Non-pigmented ciliary epithelial cell (primary cell): Measurements from ENCODE around the gene RBM28.

ENCODE experiments used
- DNase-seq: peaks from one replicate; pipeline ENCODE4 v3.0.0-alpha.2; 2010; ENCODE audit warnings: low read depth

The RBM28 gene, protein sequence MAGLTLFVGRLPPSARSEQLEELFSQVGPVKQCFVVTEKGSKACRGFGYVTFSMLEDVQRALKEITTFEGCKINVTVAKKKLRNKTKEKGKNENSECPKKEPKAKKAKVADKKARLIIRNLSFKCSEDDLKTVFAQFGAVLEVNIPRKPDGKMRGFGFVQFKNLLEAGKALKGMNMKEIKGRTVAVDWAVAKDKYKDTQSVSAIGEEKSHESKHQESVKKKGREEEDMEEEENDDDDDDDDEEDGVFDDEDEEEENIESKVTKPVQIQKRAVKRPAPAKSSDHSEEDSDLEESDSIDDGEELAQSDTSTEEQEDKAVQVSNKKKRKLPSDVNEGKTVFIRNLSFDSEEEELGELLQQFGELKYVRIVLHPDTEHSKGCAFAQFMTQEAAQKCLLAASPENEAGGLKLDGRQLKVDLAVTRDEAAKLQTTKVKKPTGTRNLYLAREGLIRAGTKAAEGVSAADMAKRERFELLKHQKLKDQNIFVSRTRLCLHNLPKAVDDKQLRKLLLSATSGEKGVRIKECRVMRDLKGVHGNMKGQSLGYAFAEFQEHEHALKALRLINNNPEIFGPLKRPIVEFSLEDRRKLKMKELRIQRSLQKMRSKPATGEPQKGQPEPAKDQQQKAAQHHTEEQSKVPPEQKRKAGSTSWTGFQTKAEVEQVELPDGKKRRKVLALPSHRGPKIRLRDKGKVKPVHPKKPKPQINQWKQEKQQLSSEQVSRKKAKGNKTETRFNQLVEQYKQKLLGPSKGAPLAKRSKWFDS

DNA sequence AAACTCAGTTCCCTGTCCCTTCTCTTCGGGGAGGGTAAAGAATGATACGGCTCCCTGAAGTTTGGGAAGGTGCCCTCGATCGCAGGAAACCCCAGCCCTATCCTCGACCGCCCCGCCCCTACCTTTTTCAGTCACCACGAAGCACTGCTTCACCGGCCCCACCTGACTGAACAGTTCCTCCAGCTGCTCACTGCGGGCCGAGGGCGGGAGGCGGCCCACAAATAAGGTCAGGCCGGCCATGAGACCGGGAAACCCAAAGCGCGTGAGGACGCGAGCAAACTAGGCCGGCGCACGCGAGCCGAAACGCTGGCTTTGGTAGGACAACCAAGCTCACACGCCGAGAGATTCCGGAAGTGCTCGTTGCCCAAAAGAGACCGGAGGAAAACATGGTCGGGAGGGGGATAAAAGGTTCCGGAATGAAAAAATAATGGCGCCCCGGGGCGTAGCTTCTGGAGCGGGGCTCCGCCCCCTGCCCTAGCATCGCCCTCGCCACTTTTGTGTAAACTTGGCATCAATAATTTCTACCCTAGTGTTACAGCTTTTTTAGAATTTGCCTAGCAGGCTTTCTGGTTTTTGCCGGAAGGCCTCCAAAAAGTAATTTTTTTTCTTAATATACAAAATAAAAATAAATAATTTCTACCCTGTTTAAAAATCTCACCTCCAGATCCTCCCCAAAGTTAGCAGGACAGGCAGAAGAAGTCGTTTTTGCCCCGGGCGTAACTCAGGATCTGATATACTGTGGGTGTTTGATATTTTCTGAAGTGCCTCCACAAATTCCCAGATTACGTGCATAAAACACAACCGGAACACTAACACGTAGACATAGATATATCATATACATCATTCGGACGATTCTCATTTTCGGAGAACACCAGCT lies at the start of gene RBM28:
RBM28 (minus strand) TSS at position 355 of the 877 bp plus-strand sequence; CDS start at position 240, 115 bp downstream.
- DNase-seq: peak; percentile 55

DNA sequence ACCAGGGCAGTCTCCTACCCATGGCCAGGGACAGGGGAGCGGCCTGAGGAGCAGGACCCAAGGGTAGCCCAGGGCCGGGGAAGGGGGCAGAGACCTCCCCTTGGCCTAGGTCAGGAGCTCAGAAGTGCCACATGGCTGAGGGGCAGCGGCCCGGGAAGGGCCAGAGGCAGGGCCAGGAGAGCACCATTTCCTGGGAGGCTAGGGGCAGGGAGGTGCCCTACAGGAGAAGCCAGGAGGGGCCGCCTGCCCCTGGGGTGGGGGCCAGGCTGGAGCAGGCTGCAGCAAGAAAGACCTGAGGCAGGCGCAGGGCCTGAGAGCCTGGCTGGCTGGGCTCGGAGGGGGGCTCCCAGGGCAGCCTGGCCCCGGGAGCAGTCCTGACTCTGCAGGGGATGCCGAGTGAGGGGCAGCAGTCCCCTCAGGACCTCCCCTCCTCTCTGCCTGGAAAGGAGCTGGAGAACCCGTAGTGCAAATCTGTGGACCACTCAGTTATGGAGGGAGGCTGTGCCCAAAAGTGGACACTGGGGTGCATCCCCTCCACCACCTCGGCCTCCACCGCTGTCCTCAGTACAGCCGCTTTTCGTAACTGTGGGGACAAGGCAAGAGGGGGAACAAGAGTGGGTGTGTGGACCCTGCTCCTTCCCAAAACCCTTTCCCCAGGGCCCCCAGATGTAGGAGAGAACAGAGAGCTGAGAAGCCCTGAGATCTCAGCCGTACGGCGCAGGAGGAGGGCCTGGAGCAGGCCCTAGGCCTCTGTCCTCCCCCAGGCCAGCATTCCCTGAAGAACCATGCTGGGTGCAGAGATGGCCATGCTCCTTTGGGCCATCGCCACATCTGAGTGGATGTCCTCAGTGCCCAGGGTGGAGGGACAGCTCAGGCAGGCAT lies 49.0 kb upstream of the RBM28 start:
- DNase-seq: no peak

DNA sequence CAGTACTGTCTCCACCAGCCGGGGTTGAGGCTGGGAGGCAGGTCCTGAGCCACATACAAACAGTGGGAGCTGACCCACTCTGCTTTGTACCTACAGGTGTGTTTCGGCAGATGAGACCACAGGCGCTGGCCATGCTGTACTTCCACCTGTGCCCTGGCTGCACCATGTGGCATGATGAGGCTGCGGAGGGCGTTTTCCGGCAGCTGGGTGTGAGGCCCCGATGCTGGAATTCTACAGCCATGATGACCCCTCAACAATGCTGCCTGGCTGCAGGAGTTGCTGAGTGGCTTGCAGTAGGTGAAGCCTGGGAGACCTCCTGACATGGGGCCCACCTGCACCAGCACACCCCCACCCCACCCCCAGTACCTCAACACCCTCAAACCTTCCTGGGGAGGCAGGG lies 48.1 kb upstream of the RBM28 start:
- no peak for DNase-seq

DNA sequence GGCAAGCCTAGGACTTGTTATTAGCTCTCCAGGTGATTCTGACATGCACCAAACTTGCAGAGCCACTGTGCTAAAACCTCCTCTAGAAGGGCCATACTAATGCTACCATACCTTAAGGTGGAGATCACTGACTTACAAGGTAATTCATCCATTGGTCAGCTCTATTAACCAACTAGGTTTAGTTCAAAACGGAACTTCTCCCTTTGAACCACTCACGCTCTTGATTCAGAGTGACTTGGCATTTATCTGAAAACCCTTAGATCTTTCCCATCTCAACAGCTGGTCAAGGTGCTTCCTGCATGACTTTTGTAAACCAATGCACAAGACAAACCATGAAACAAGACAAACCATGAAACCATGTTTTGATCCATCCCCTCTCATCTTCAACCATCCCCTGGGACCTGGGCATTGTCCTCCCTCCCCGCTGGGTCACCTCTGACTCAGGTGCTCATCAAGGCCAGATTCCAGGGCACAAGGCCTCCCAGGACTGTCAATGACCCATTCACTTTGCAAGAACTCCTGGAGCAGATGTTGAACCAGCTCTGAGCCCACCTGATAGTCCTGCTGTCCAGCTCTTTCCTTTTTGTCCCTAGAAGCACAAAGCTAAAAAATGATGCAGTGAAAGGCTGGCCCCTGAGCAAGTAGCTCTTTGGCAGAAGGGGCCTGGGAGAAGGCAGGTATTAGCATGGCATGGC lies 47.3 kb upstream of the RBM28 start:
- DNase-seq: no peak

DNA sequence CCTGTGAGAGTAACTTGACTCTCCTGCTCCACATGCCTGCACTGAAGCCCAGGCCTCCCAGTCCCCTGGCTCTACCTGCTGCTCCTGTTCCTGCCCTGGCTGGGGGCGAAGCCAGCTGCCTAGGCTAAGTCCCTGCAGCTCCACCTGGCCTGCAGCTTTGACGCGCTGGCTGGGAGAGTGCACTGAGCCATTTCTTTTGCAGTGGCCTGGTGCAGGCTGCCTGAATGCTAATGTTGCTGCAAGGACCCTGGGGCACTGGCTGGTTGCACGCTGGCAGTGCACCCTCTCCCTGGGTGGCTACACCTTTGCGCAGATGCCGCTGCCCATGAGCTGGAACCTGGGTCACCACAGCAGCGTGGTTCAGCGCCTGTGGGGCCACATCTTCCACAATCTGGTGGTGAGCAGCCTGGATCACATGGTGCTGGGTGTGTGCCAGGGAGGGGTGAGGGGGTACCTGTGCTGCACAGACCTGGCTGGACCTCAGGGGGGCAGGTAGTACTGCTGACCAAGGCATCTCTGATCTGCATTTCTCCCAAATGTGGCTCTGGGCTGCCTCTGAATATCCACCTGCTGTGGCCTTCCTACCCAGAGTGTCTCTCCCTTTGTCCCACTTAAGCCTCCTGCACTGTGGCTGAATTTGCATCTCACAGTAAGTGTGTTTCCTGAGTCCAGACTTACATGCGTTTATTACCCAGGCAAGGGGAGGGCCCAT lies 46.1 kb upstream of the RBM28 start:
- DNase-seq: no peak

DNA sequence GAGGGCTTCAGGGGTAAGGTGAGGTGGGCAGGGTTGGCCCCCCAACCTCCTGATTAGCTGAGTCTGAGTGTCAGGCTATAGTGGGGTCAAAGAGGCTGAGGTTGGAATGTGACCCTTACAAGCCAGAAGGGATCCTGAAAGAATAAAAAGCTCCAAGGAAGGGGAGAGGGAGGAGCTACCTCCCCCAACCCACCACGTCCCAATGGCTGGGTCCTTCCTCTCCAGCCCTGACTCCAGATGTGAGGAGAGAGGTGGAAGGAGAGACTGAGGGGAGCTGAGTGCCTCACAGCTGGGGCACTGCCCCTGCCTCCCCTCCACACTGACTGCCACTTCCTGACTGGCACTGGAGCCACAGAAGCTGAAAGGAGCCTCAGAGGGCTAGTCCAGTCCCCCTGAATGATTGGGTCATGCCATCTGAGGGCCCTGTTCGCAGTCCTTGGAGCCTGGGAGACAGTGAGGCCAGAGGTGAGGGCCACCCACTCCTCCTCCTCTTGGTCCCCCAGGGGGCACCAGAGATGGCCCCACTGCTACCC lies 45.4 kb upstream of the RBM28 start:
- DNase-seq: no peak

DNA sequence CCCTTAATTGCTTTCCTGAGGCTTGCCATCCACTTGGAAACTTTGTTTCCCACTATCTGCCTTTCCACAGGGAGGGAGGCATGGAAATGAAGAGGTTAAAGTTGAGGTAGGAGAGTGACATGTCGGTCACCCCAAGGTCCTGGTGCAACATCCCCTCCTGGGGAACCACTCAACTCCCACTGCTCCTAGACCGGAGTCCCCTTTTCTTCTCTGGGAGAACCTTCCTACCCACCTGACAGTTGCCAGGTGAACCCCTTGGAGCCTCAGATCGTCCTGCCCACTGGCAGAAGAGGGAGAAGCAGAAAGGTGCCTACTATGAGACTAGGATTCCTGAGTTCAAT lies 44.4 kb upstream of the RBM28 start:
- no peak for DNase-seq

DNA sequence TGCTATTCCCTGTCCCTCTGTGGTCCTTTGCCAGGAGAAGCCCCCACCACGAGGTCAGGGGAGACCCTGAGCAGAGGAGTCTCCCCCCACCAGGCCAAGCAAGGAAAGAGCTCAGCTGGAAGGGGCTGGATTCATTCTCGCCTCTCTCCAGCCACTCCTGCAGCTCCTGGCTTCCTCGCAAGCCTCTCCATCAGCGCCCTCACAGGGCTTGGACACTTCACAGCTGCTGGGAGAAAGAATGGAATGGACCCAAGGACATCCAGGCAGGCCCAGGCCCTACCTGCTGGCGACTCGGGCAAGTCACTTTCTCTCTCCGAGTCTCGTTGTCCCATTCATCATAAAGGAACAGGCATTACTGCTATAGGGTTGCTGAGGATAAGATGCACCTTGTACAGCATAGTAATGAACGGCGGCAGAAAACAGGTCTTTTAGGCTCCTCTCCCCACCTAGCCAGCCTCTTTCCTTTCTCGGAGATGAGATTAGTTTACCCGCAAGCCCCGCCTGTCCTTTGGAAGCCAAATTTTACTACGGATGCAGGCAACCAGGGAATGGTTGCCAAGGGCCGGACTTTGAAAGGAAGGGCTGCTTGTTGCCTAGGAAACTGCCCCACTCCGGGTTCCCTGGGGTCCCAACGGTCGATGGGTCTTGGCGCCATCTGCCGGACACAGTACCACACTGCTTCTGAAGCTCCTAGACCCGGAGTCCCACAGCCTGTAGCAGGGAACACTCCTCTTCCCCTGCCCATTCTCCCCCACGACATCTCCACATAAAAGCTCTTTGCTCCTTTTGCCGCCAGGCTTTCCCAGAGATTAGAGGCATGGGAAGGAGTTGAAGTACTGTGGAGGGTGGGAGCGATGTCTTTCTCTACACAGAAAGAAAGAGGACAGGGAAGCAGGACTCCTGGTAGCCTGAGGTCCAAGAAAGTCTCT lies 43.8 kb upstream of the RBM28 start:
- DNase-seq: no peak

DNA sequence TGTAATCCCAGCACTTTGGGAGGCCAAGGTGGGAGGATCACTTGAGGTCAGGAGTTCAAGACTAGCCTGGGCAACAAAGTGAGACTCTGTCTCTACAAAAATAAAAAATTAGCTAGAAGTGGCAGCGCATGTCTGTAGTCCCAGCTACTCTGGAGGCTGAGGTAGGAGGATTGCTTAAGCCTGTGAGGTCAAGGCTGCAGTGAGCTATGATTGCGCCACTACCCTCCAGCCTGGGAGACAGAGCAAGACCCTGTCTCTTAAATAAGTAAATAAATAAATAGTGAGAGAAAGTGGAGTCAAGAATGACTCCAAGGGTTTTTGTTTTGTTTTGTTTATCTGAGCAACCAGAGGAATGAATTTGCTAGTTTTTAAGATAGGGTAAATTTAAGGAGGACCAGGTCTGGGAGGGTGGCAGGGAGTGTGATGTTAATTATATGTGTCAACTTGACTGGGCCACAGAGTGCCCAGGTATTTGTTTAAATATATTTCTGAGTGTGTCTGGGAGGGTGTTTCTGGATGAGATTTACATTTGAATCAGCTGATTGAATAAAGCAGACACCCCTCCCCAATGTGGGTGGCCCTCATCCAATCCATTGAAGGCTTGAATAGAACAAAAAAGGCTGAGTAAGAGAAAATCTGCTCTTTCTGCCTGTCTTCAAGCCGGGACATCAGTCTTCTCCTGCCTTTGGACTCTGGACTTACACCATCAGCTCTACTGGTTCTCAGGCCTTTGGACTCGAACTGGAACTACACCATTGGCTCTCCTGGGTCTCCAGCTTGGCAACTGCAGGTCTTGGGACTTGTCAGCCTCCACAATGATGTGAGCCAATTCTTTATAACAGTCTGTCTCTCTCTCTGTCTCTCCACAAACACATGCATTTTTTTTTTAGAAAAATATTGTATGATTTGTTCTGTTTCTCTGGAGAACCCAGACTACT lies 42.5 kb upstream of the RBM28 start:
- DNase-seq: no peak

DNA sequence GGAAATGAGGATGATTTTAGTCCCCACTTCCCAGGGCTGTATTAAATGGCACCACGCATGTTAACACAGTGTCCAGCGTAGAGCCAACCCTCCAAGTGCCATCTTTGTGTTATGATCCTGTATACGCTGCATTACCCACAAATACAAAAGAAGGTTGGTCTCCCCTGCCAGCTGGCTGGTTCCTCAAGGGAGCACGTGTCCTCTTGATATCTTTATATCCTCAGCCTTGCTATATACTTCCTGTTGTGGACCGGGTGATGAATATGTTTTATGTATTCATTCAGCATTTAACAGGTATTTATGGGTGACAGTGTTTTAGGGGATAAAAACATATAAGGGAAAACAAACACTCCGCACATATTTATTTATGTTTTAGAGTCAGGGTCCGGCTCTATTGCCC lies 41.0 kb upstream of the RBM28 start:
- DNase-seq: no peak

DNA sequence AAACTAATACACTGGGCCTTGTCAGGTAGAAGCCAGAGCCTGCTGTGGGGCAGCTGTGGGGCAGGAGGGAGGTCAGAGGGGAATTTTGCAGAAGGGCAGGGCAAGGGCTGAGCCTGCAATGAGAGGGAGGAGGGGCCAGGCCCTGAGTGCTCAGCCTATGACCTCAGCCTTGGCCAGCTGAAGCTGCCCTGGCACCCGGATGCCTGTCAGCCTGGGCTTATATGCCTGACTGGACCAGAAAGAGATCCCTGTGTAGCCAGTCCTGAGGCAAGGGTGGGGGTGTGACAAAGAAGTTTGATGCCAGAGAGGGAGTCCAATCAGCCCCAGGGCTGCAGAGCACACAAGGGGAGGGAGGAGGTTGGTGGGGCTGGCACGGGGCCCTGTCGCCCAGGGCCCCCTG lies 40.1 kb upstream of the RBM28 start:
- DNase-seq: no peak

DNA sequence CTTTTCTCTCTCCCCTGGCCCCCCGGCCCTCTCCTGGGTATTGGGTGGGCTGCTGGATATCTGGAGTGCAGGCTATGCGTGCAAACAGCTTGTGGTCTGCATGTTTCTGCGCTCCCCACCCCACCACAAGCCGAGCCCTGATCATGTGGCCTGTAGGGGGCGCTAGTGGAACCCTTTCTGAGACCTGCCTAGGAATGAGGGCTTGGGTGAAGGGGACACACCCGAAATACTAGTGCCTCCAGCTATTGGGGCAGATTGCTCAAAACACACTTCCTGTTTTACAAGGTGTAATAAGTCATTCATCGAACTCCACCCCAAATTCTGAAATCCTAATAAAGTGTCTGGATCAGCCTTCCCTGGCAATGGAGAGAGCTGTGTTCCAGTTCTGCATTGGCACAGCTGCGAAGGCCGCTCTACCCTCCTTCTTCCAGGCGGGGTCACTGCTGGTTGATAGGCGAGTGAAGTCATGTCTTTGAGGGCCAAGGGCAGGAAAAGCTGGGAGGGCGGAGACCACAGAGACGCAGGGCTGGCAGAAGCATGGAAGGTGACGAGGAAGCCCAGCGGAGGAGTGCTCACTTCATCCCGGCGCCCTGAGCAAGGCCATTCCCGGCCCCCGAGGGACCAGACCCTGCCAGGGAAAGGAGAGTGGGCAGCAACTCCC lies 37.6 kb upstream of the RBM28 start:
- DNase-seq: no peak

DNA sequence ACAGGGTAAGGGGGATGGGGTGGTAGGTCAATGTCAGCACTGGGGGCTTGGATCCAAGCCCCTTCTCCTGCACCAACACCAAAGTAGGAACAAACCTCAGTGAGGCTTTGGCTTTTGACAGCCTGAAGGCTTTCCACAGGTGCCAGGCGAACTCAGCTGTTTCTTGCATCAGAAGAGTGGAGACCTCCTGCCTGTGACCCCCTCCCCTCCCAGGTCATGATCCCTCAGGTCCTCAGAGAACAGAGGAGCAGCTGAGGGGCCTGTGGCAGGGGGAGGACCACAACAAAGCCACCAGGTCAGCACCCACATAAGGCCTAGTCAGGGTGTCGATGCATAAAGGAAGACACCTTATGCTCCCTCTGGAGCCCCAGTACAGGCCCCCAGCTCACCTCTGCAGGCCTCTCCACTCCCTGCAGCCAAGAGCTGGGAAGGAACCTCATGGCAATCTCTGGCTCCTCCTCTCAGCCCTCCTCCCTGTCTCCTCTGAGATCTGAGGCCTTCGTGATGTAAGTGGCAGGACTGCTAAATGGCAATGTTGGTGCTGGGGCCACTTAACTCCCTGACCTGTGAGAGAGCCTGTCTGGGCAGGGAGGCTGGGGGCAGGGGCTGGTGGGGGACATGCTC lies 36.9 kb upstream of the RBM28 start:
- no peak for DNase-seq

DNA sequence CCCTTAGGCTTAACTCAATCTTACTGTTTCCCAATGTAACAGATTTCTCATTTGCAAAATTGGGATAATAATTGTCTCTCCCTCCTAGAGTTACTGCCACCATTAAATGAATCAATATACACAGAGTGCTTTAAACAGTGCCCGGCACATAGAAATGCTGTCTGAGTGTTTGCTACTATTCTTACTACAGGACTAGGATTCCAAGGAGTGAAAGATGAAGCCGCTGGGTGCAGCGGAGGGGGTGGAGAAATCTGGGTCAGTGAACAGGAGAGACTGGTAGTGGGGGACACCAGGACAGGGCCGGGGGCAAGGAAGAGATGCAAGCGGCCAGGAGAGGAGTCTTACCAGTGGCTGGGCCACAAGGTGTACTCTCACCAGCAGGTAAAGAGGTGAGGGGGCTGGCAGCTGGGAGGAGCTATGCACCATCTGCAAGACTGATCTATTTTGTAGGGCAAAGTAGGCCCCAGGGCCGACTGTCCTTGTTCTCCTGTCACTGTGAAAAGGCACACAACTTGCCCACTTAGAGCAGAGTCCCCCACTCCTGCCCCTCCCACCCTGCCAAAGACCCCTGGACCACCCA lies 36.3 kb upstream of the RBM28 start:
- no peak for DNase-seq

DNA sequence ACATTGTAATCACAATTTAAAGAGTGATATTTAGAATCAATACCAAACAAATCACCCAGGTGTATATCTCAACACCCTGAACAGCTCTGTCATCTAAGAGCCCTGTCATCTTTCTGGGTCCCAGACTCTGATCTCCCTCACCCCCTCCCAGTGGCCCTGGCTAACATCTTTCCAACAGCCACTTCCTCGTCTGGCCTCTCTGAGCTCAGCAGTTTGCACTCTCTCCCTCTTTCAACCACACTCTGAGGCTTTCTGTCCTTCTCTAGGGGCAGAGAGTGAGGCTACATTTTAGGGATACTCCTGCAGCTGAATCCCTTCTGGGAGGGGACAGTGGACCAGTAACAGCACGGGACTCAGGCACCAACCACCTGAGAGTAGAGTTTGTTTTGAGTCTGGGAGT lies 34.9 kb upstream of the RBM28 start:
- DNase-seq: no peak

DNA sequence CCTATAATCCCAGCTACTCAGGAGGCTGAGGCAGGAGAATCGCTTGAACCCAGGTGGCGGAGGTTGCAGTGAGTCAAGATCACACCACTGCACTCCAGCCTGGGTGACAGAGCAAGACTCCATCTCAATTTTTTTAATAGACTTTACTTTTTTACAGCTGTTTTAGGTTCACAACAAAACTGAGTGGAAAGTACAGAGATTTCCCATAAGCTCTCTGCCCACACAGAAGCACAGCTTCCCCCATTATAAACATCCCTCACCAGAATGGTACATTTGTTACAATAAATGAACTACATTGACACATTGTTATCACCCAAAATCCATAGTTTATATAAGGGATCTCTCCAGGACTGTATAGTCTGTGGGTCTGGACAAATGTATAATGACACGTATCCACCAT lies 32.4 kb upstream of the RBM28 start:
- DNase-seq: no peak
